ENCODE measurements around the gene FIP1L1. TPM values are rescaled to one million over a fixed set of nuclear protein-coding genes. Genes with fewer than 3 reads are reported as not detected.

Gene FIP1L1
- total and polyA plus RNA-seq, 9 of the 15 experiments (the other 6 are each of a cell fraction or from before 2014, with no cell fraction given): 34.6 to 137 (median 72.0) TPM

DNA sequence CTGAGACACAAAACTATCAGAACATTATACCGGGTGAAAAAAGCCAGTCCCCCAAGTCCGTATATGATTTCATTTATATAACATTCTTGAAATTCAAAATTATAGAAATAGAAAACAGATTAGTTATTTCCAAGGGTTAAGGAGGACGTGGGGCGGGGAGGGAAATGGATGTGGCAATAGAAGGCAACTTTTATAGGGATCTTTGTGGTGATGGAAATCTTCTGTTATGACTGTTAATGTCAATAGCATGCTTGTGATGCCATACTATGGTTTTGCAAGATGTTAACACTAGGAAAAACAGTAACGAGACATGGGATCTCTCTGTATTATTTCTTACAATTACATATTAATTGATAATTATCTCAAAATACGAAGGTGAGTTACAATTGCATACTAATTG lies 117.4 kb downstream of the FIP1L1 start:
- ATAC-seq: no peak
- DNase-seq (ENCODE audit: extremely low read depth in 1 of 4, low spot score in 3 of 4): no peak
- FAIRE-seq: no peak
- Histone ChIP-seq H3K4me2 (ENCODE audit: insufficient read depth, low read length) (no peak overlapping the region), H3K79me2 (ENCODE audit: control insufficient read depth, insufficient read depth, low read length) (no peaks in the 10 kb centered on the region), H2AFZ (ENCODE audit: low read depth, low read length) (no peak overlapping the region), H3K4me1 (replicated peaks in 1 of 2; ENCODE audit: control insufficient read depth in 2 of 2, insufficient read depth in 2 of 2, low read length in 2 of 2) (peaks cover 0 to 4% of the 10 kb centered on the region in 2 experiments; a peak in 1 of 5 replicates), H3K27ac (ENCODE audit: extremely low read depth, low read depth, low read length) (no peak overlapping the region), H3K9me3 (replicated peaks; ENCODE audit: control insufficient read depth, insufficient read depth, low read depth, low read length) (no peaks in the 10 kb centered on the region), H3K9me1 (ENCODE audit: control insufficient read depth, insufficient read depth, low read length) (no peaks in the 10 kb centered on the region), H3K9ac (ENCODE audit: insufficient read depth in 1 of 2, low read depth in 2 of 2, low read length in 2 of 2) (no peak overlapping the region), H3K27me3 (ENCODE audit: control insufficient read depth in 2 of 2, insufficient read depth in 2 of 2, low read length in 2 of 2) (no peaks in the 10 kb centered on the region), H3K4me3 (no peak overlapping the region), H4K20me1 (replicated peaks; ENCODE audit: control insufficient read depth, insufficient read depth, low read length) (no peaks in the 10 kb centered on the region), H3K36me3 (ENCODE audit: control insufficient read depth, insufficient read depth, low read length) (no peaks in the 10 kb centered on the region)
- POLR2A ChIA-PET: interaction anchor here (0.6 kb wide), 1 partner anchor 175 kb away, joined by 3 read pairs; no protein-coding TSS in a partner anchor
- WGBS (ENCODE audit: insufficient coverage, low coverage, missing lambda C conversion rate): 24% methylated on average over 6 of the region's 6 CpGs
- CTCF ChIA-PET (ENCODE audit: low intra/inter-chr PET ratio): no interaction called here
- intact Hi-C loops (cut with micrococcal nuclease) (loop anchor here (10.0 kb wide), 2 partner anchors 480 to 740 kb away; no protein-coding TSS in a partner anchor), in situ Hi-C loops (cut with MboI) (loop anchor here (25.0 kb wide), 1 partner anchor 742 kb away; the partner anchor contains the start of gene PDGFRA)
- BruUV-seq (replicated peaks): no TSS peak
- TF ChIP-seq ZNF175 (CRISPR knock-in tag; IDR thresholded peaks at IDR 0.05; ENCODE audit: low read depth): no peak
- no peak for TF ChIP-seq TCF7 (IDR thresholded peaks at IDR 0.05; ENCODE audit: borderline replicate concordance)
- no peak for TF ChIP-seq CSDE1 (IDR thresholded peaks at IDR 0.05)
- no peak for TF ChIP-seq NCOA1 (IDR thresholded peaks at IDR 0.05; ENCODE audit: low read depth)
- no peak for TF ChIP-seq MCM7 (IDR thresholded peaks at IDR 0.05)
- TF ChIP-seq, protein P1, sequence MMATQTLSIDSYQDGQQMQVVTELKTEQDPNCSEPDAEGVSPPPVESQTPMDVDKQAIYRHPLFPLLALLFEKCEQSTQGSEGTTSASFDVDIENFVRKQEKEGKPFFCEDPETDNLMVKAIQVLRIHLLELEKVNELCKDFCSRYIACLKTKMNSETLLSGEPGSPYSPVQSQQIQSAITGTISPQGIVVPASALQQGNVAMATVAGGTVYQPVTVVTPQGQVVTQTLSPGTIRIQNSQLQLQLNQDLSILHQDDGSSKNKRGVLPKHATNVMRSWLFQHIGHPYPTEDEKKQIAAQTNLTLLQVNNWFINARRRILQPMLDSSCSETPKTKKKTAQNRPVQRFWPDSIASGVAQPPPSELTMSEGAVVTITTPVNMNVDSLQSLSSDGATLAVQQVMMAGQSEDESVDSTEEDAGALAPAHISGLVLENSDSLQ (IDR thresholded peaks at IDR 0.05): no peak
- TF ChIP-seq, protein P2, sequence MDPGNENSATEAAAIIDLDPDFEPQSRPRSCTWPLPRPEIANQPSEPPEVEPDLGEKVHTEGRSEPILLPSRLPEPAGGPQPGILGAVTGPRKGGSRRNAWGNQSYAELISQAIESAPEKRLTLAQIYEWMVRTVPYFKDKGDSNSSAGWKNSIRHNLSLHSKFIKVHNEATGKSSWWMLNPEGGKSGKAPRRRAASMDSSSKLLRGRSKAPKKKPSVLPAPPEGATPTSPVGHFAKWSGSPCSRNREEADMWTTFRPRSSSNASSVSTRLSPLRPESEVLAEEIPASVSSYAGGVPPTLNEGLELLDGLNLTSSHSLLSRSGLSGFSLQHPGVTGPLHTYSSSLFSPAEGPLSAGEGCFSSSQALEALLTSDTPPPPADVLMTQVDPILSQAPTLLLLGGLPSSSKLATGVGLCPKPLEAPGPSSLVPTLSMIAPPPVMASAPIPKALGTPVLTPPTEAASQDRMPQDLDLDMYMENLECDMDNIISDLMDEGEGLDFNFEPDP (CRISPR knock-in tag; IDR thresholded peaks at IDR 0.05): no peak
- TF ChIP-seq TCFL5 (CRISPR knock-in tag; conservative IDR thresholded peaks at IDR 0.05): no peak
- no peak for TF ChIP-seq BRF2 (IDR thresholded peaks at IDR 0.05; ENCODE audit: borderline replicate concordance, insufficient read depth, insufficient read length)
- TF ChIP-seq, protein P3, sequence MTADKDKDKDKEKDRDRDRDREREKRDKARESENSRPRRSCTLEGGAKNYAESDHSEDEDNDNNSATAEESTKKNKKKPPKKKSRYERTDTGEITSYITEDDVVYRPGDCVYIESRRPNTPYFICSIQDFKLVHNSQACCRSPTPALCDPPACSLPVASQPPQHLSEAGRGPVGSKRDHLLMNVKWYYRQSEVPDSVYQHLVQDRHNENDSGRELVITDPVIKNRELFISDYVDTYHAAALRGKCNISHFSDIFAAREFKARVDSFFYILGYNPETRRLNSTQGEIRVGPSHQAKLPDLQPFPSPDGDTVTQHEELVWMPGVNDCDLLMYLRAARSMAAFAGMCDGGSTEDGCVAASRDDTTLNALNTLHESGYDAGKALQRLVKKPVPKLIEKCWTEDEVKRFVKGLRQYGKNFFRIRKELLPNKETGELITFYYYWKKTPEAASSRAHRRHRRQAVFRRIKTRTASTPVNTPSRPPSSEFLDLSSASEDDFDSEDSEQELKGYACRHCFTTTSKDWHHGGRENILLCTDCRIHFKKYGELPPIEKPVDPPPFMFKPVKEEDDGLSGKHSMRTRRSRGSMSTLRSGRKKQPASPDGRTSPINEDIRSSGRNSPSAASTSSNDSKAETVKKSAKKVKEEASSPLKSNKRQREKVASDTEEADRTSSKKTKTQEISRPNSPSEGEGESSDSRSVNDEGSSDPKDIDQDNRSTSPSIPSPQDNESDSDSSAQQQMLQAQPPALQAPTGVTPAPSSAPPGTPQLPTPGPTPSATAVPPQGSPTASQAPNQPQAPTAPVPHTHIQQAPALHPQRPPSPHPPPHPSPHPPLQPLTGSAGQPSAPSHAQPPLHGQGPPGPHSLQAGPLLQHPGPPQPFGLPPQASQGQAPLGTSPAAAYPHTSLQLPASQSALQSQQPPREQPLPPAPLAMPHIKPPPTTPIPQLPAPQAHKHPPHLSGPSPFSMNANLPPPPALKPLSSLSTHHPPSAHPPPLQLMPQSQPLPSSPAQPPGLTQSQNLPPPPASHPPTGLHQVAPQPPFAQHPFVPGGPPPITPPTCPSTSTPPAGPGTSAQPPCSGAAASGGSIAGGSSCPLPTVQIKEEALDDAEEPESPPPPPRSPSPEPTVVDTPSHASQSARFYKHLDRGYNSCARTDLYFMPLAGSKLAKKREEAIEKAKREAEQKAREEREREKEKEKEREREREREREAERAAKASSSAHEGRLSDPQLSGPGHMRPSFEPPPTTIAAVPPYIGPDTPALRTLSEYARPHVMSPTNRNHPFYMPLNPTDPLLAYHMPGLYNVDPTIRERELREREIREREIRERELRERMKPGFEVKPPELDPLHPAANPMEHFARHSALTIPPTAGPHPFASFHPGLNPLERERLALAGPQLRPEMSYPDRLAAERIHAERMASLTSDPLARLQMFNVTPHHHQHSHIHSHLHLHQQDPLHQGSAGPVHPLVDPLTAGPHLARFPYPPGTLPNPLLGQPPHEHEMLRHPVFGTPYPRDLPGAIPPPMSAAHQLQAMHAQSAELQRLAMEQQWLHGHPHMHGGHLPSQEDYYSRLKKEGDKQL (CRISPR knock-in tag; IDR thresholded peaks at IDR 0.05; ENCODE audit: borderline replicate concordance): no peak
- TF ChIP-seq SAP30 (IDR thresholded peaks at IDR 0.05; ENCODE audit: borderline replicate concordance, insufficient read depth, low read depth, low read length, poor library complexity, severe bottlenecking): no peak

Data from K562 (cell line).